WTC11 (cell line): Measurements from ENCODE around the gene SLC26A11.

ENCODE experiments used
- ATF1 ChIP-seq: sonication (generic); formaldehyde crosslinking; IDR thresholded peaks from 2 replicates; pipeline ENCODE4 v1.8.1; 2023; ENCODE audit warnings: mild to moderate bottlenecking, moderate library complexity, missing genetic modification reagents
- CBFB ChIP-seq: sonication (generic); formaldehyde crosslinking; IDR thresholded peaks from 2 replicates; pipeline ENCODE4 v1.8.1; 2022; ENCODE audit warnings: mild to moderate bottlenecking, low read depth, missing genetic modification reagents
- CREB1 ChIP-seq: sonication (generic); formaldehyde crosslinking; IDR thresholded peaks from 2 replicates; pipeline ENCODE4 v1.8.0; 2023; ENCODE audit warnings: mild to moderate bottlenecking, missing genetic modification reagents
- CTCF ChIP-seq: fragments of 200-600 bp; IDR thresholded peaks from 2 replicates; pipeline ENCODE4 v1.8.0; 2022; ENCODE audit warnings: antibody characterized with exemption
- FOXP1 ChIP-seq: sonication (generic); formaldehyde crosslinking; IDR thresholded peaks from 2 replicates; pipeline ENCODE4 v1.8.0; 2022; ENCODE audit warnings: missing genetic modification reagents, mild to moderate bottlenecking, moderate library complexity, borderline replicate concordance
- JAZF1 ChIP-seq: fragments of 250-450 bp; sonication (Bioruptor Pico); IDR thresholded peaks from 2 replicates; pipeline ENCODE4 v1.9.0; 2021; ENCODE audit warnings: moderate library complexity, mild to moderate bottlenecking, inconsistent platforms
- JUN ChIP-seq: sonication (generic); formaldehyde crosslinking; IDR thresholded peaks from 2 replicates; pipeline ENCODE4 v1.8.0; 2023; ENCODE audit warnings: mild to moderate bottlenecking, missing genetic modification reagents
- NR2C2 ChIP-seq: sonication (generic); formaldehyde crosslinking; IDR thresholded peaks from 2 replicates; pipeline ENCODE4 v1.8.0; 2022; ENCODE audit warnings: mild to moderate bottlenecking, missing genetic modification reagents
- TP53 ChIP-seq: sonication (generic); formaldehyde crosslinking; IDR thresholded peaks from 2 replicates; pipeline ENCODE4 v1.8.1; 2023; ENCODE audit warnings: mild to moderate bottlenecking, missing genetic modification reagents
- ZNF121 ChIP-seq: sonication (generic); formaldehyde crosslinking; IDR thresholded peaks from 2 replicates; pipeline ENCODE4 v1.8.0; 2023; ENCODE audit warnings: missing genetic modification reagents
- ZNF232 ChIP-seq: sonication (generic); formaldehyde crosslinking; IDR thresholded peaks from 2 replicates; pipeline ENCODE4 v1.8.0; 2022; ENCODE audit warnings: mild to moderate bottlenecking, missing genetic modification reagents
- ZSCAN18 ChIP-seq: fragments of 250-450 bp; sonication (Bioruptor Pico); IDR thresholded peaks from 2 replicates; pipeline ENCODE4 v2.1.2; 2022; ENCODE audit warnings: mild to moderate bottlenecking, moderate library complexity

- TF ChIP-seq ZSCAN18 (CRISPR knock-in tag) (no peak), NR2C2 (CRISPR knock-in tag) (no peak), CTCF (peak; percentile 39; the same call in 1 of the 2 replicates), ZNF121 (CRISPR knock-in tag) (peak; percentile 96), TP53 (CRISPR knock-in tag) (no peak), ZNF232 (CRISPR knock-in tag) (no peak), CBFB (CRISPR knock-in tag) (no peak), JAZF1 (no peak), ATF1 (CRISPR knock-in tag) (no peak), FOXP1 (no peak), JUN (no peak), CREB1 (CRISPR knock-in tag) (no peak)
Observed at GRCh38 chr17:80252871-80253270, 32.6 kb downstream of the SLC26A11 start.
